HCT116 (cell line): ENCODE measurements around the gene SECTM1. TPM values are rescaled to one million over a fixed set of nuclear protein-coding genes. Genes with fewer than 3 reads are reported as not detected.

ENCODE experiments used
- ATAC-seq: fragments of 200-7000 bp; cut with Tn5 transposase; 2 replicates; pipeline ENCODE4 v1.9.1; 2020; ENCODE audit warnings: mild to moderate bottlenecking, moderate library complexity
- BruUV-seq: library from RNA; stranded (reverse); fragments of 400-500 nt; replicated peaks from 2 replicates; lab custom pipeline; 2021; lab: Mats Ljungman, UMichigan
- CTCF ChIA-PET: fragments of 300-600 bp; sonication (Branson Sonifier 250); formaldehyde crosslinking; loops from one replicate; lab custom pipeline; 2021; ENCODE audit warnings: antibody characterized with exemption; lab: Charles Lee
- POLR2A ChIA-PET: fragments of 300-600, 350-600 bp; sonication (Branson Sonifier 250); formaldehyde crosslinking; loops from one replicate; lab custom pipeline; 2021; ENCODE audit warnings: antibody characterized with exemption; lab: Charles Lee
- RAD21 ChIA-PET, 2 experiments: fragments of 300-600 bp; sonication (Branson Sonifier 250); formaldehyde crosslinking; loops; one replicate each; lab custom pipeline; 2023; ENCODE audit warnings: low total read pairs in 2 of 2; ENCODE audit not compliant: uncharacterized antibody in 2 of 2, unreplicated experiment in 2 of 2, low non-redundant PET in 1 of 2; lab: Charles Lee
- DNase-seq: peaks from one replicate; pipeline ENCODE4 v3.0.0-alpha.2; 2010; ENCODE audit warnings: low read depth, low spot score
- H2AFZ ChIP-seq: fragments of 200-600 bp; shearing (Covaris generic), sonication (generic); 2 replicates; pipeline ENCODE4 v1.6.1; 2017; ENCODE audit warnings: low read depth, mixed run types, mixed read lengths, antibody characterized with exemption, low read length; ENCODE audit not compliant: poor library complexity, severe bottlenecking
- H3K27ac ChIP-seq: 2 replicates; pipeline ENCODE4 v1.5.1; 2012; ENCODE audit warnings: low read depth, low read length
- H3K27me3 ChIP-seq: fragments of 200-600 bp; sonication (generic); 2 replicates; pipeline ENCODE4 v1.6.1; 2016; ENCODE audit warnings: mixed run types, low read length, mixed read lengths; ENCODE audit not compliant: insufficient read depth
- H3K36me3 ChIP-seq, 2 experiments: fragments of 200-500 bp in 1 of 2; fragments of 200-600 bp in 1 of 2; sonication (Bioruptor generic) in 1 of 2; sonication (generic) in 1 of 2; 2 replicates each; pipeline versions ENCODE4 v1.5.1 to v1.6.1; 2014 to 2016; ENCODE audit warnings: low read length in 2 of 2, inconsistent platforms in 1 of 2, mixed read lengths in 1 of 2, mixed run types in 1 of 2; ENCODE audit not compliant: insufficient read depth in 2 of 2, control insufficient read depth in 1 of 2
- H3K4me1 ChIP-seq, 2 experiments: fragments of 200-600 bp in 1 of 2; sonication (generic) in 1 of 2; 2 replicates each; pipeline versions ENCODE4 v1.5.1 to v1.6.1; 2012 to 2017; ENCODE audit warnings: low read length in 2 of 2, inconsistent platforms in 1 of 2, mild to moderate bottlenecking in 1 of 2, mixed read lengths in 1 of 2, mixed run types in 1 of 2, moderate library complexity in 1 of 2; ENCODE audit not compliant: insufficient read depth in 2 of 2, control insufficient read depth in 1 of 2
- H3K4me2 ChIP-seq: fragments of 200-600 bp; sonication (generic); 2 replicates; pipeline ENCODE4 v1.6.1; 2017; ENCODE audit warnings: mixed run types, low read length, mixed read lengths
- H3K4me3 ChIP-seq, 2 experiments: fragments of 200-600 bp in 1 of 2; sonication (generic) in 1 of 2; replicated peaks in 1 of 2; 2 replicates each; pipeline ENCODE4 v1.5.1; 2011 to 2016; ENCODE audit warnings: low read length in 2 of 2, control low read depth in 1 of 2, low read depth in 1 of 2, mild to moderate bottlenecking in 1 of 2, mixed read lengths in 1 of 2, mixed run types in 1 of 2
- H3K79me2 ChIP-seq: fragments of 200-600 bp; sonication (generic); 2 replicates; pipeline ENCODE4 v1.6.1; 2017; ENCODE audit warnings: mild to moderate bottlenecking, mixed run types, low read length, moderate library complexity, mixed read lengths; ENCODE audit not compliant: insufficient read depth
- H3K9ac ChIP-seq: fragments of 200-600 bp; sonication (generic); 2 replicates; pipeline ENCODE4 v1.6.1; 2016; ENCODE audit warnings: low read length, mixed read lengths
- H3K9me2 ChIP-seq: fragments of 200-600 bp; sonication (generic), shearing (Covaris generic); 2 replicates; pipeline ENCODE4 v1.6.1; 2017; ENCODE audit warnings: mixed run types, mild to moderate bottlenecking, moderate library complexity; ENCODE audit not compliant: insufficient read depth
- H3K9me3 ChIP-seq, 2 experiments: fragments of 200-500 bp in 1 of 2; fragments of 200-600 bp in 1 of 2; sonication (Bioruptor generic) in 1 of 2; sonication (generic) in 1 of 2; 2 replicates each; pipeline ENCODE4 v1.6.1; 2014 to 2017; ENCODE audit warnings: low read length in 2 of 2, mixed read lengths in 2 of 2, inconsistent platforms in 1 of 2, low read depth in 1 of 2, mild to moderate bottlenecking in 1 of 2, mixed run types in 1 of 2, moderate library complexity in 1 of 2; ENCODE audit not compliant: control insufficient read depth in 1 of 2, insufficient read depth in 1 of 2
- H4K20me1 ChIP-seq: fragments of 200-600 bp; sonication (generic), shearing (Covaris generic); 2 replicates; pipeline ENCODE4 v1.6.1; 2017; ENCODE audit warnings: mixed run types, mild to moderate bottlenecking, moderate library complexity; ENCODE audit not compliant: insufficient read depth
- ATF3 ChIP-seq: IDR thresholded peaks from 2 replicates; pipeline ENCODE4 v1.6.1; 2012
- CBX3 ChIP-seq: IDR thresholded peaks from 2 replicates; pipeline ENCODE4 v1.6.1; 2012; ENCODE audit warnings: low read depth
- CEBPB ChIP-seq: IDR thresholded peaks from 2 replicates; pipeline ENCODE4 v1.6.1; 2012; ENCODE audit warnings: low read depth
- EZH2 ChIP-seq: fragments of 200-600 bp; sonication (generic); IDR thresholded peaks from 2 replicates; pipeline ENCODE4 v1.6.1; 2017; ENCODE audit warnings: antibody characterized with exemption, mixed run types
- EZH2phosphoT487 ChIP-seq: fragments of 200-600 bp; IDR thresholded peaks from 2 replicates; pipeline ENCODE4 v1.6.1; 2018; ENCODE audit warnings: antibody characterized with exemption, borderline replicate concordance
- FOSL1 ChIP-seq: IDR thresholded peaks from 2 replicates; pipeline ENCODE4 v1.6.1; 2012; ENCODE audit warnings: low read depth
- JUND ChIP-seq: IDR thresholded peaks from 2 replicates; pipeline ENCODE4 v1.6.1; 2012
- POLR2AphosphoS5 ChIP-seq: IDR thresholded peaks from 2 replicates; pipeline ENCODE4 v1.6.1; 2011; ENCODE audit warnings: mild to moderate bottlenecking, low read depth, low read length, moderate library complexity
- RAD21 ChIP-seq: IDR thresholded peaks from 2 replicates; pipeline ENCODE4 v1.6.1; 2012; ENCODE audit warnings: low read depth, mild to moderate bottlenecking
- REST ChIP-seq: IDR thresholded peaks from 2 replicates; pipeline ENCODE4 v1.6.1; 2012; ENCODE audit warnings: low read depth
- SRF ChIP-seq: IDR thresholded peaks from 2 replicates; pipeline ENCODE4 v1.6.1; 2012; ENCODE audit warnings: low read depth
- YY1 ChIP-seq: IDR thresholded peaks from 2 replicates; pipeline ENCODE4 v1.6.1; 2011; ENCODE audit warnings: low read length, low read depth, moderate library complexity, mild to moderate bottlenecking; ENCODE audit not compliant: insufficient replicate concordance; ENCODE audit errors: extremely low read depth
- ZNF274 ChIP-seq: fragments of 200-500 bp; sonication (Bioruptor generic); IDR thresholded peaks from 2 replicates; pipeline ENCODE4 v1.6.1; 2014; ENCODE audit warnings: mild to moderate bottlenecking, low read depth, low read length, inconsistent platforms
- intact Hi-C: fragments of 100-400 bp; cut with micrococcal nuclease; formaldehyde crosslinking; loops from 2 replicates; pipeline ENCODE4 v1.10.0; 2022
- total RNA-seq: library from RNA; stranded (reverse); gene quantifications from one replicate; pipeline ENCODE4 v1.2.1, GENCODE V29; 2021; ENCODE audit not compliant: unreplicated experiment
- TF ChIP-seq, protein P1 (sequence below): IDR thresholded peaks from 2 replicates; pipeline ENCODE4 v1.6.1; 2012
- TF ChIP-seq, protein P2 (sequence below), 3 experiments: fragments of 200-600 bp in 1 of 3; sonication (generic) in 1 of 3; IDR thresholded peaks in 2 of 3; conservative IDR thresholded peaks in 1 of 3; 2 replicates each; pipeline ENCODE4 v1.5.1; 2012 to 2017; ENCODE audit warnings: low read depth in 2 of 3, low read length in 2 of 3, antibody characterized with exemption in 1 of 3, borderline replicate concordance in 1 of 3, control low read depth in 1 of 3, mild to moderate bottlenecking in 1 of 3, mixed read lengths in 1 of 3, mixed run types in 1 of 3, moderate library complexity in 1 of 3; ENCODE audit not compliant: insufficient read depth in 1 of 3
- TF ChIP-seq, protein P3 (sequence below): IDR thresholded peaks from 2 replicates; pipeline ENCODE4 v1.6.1; 2011; ENCODE audit warnings: mild to moderate bottlenecking, low read length, moderate library complexity; ENCODE audit not compliant: insufficient replicate concordance; ENCODE audit errors: extremely low read depth

SECTM1 gene
- total RNA-seq, 1 experiment from 2014 or later = 6.8 TPM

DNA sequence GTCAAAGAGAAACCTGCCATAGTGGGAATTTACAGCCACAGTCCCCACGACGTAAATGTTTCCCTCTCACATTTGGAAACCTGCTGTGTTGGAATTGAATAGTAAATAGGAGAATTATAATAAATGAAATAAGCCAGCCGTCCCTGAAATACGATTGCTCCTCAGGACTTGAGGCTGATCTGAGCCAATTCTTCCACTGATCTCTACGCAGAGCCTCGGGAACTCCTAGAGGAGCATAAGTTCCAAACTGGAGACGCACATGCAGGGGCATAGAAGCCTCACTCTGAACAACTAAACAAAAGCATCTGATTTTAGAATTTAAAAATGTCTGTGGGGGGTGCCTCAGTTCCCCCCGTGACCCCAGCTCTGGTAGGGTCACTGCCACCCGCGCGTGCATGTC, 15.3 kb upstream of the SECTM1 start (continued):
- TF ChIP-seq, protein P1, sequence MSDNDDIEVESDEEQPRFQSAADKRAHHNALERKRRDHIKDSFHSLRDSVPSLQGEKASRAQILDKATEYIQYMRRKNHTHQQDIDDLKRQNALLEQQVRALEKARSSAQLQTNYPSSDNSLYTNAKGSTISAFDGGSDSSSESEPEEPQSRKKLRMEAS = no peak
- TF ChIP-seq POLR2AphosphoS5 (no peak), YY1 (no peak), RAD21 (no peak), ZNF274 (no peak), SRF (no peak), FOSL1 (no peak)

GRCh38 chr17:82348434-82348833, 14.9 kb upstream of the SECTM1 start:
- Histone ChIP-seq H3K9me3 (no peaks in the 10 kb centered on the region), H3K9ac (no peak overlapping the region), H3K4me1 (peaks cover 0 to 14% of the 10 kb centered on the region in 2 experiments; a peak in 3 of 4 replicates), H3K4me2 (no peak overlapping the region), H2AFZ (no peak overlapping the region)
- RAD21 ChIA-PET = no interaction called here
- TF ChIP-seq, protein P2, sequence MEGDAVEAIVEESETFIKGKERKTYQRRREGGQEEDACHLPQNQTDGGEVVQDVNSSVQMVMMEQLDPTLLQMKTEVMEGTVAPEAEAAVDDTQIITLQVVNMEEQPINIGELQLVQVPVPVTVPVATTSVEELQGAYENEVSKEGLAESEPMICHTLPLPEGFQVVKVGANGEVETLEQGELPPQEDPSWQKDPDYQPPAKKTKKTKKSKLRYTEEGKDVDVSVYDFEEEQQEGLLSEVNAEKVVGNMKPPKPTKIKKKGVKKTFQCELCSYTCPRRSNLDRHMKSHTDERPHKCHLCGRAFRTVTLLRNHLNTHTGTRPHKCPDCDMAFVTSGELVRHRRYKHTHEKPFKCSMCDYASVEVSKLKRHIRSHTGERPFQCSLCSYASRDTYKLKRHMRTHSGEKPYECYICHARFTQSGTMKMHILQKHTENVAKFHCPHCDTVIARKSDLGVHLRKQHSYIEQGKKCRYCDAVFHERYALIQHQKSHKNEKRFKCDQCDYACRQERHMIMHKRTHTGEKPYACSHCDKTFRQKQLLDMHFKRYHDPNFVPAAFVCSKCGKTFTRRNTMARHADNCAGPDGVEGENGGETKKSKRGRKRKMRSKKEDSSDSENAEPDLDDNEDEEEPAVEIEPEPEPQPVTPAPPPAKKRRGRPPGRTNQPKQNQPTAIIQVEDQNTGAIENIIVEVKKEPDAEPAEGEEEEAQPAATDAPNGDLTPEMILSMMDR (IDR thresholded peaks at IDR 0.05 in 2 of 3, conservative IDR thresholded peaks at IDR 0.05 in 1 of 3; ENCODE audit: borderline replicate concordance in 1 of 3, insufficient read depth in 1 of 3, low read depth in 2 of 3, low read length in 2 of 3) = no peak
- no peak for TF ChIP-seq CBX3
- TF ChIP-seq RAD21 = no peak
- TF ChIP-seq, protein P1 = no peak
- no peak for TF ChIP-seq YY1
- TF ChIP-seq EZH2 = no peak
- TF ChIP-seq EZH2phosphoT487 = no peak
- no peak for TF ChIP-seq FOSL1
- TF ChIP-seq JUND = no peak
- TF ChIP-seq SRF = no peak
- no peak for TF ChIP-seq REST
- no peak for TF ChIP-seq ATF3
- TF ChIP-seq, protein P3, sequence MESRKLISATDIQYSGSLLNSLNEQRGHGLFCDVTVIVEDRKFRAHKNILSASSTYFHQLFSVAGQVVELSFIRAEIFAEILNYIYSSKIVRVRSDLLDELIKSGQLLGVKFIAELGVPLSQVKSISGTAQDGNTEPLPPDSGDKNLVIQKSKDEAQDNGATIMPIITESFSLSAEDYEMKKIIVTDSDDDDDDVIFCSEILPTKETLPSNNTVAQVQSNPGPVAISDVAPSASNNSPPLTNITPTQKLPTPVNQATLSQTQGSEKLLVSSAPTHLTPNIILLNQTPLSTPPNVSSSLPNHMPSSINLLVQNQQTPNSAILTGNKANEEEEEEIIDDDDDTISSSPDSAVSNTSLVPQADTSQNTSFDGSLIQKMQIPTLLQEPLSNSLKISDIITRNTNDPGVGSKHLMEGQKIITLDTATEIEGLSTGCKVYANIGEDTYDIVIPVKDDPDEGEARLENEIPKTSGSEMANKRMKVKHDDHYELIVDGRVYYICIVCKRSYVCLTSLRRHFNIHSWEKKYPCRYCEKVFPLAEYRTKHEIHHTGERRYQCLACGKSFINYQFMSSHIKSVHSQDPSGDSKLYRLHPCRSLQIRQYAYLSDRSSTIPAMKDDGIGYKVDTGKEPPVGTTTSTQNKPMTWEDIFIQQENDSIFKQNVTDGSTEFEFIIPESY = no peak
- no peak for TF ChIP-seq POLR2AphosphoS5
- no peak for TF ChIP-seq CEBPB
- TF ChIP-seq, all 23 proteins: peak for 0
- Histone ChIP-seq H3K9me2 (no peaks in the 10 kb centered on the region), H3K4me3 (no peak overlapping the region), H3K36me3 (no peaks in the 10 kb centered on the region), H4K20me1 (no peaks in the 10 kb centered on the region), H3K27ac (no peak overlapping the region), H3K27me3 (no peaks in the 10 kb centered on the region), H3K79me2 (no peaks in the 10 kb centered on the region)
- POLR2A ChIA-PET = no interaction called here
- BruUV-seq = no TSS peak
- CTCF ChIA-PET = interaction anchor here (0.9 kb wide), 1 partner anchor 10 kb away, joined by 3 read pairs; no protein-coding TSS in a partner anchor
- intact Hi-C loops = no loop called here
- no peak for DNase-seq
- ATAC-seq = no peak
